ENCODE results near the gene SNCAIP.

SNCAIP gene

DNA sequence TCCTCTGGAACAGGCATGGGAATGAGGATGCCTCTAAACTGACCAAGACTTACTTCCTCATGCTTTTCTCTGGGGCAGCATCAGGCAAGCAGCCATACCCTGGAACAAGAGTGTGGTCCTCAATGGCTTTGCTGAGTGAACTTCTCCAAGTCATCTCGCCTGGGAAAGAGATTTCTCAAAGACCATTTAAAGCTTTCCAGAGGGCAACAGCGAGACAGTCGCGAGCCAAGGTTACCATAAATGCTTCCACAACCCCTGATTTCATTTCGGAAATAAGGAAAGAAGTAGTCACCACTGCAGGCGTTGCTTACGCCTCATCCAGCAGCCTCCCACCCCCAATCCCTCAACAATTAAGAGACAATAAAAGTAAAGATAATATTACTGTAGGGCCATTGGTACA, 1.1 kb upstream of the SNCAIP start:
- Histone ChIP-seq H3K27me3 (ENCODE audit: insufficient read depth, poor library complexity, severe bottlenecking) (peaks cover 5% of the 10 kb centered on the region), H3K4me3 (replicated peaks; ENCODE audit: insufficient read depth, low read length) (no peak overlapping the region), H3K27ac (replicated peaks) (no peak overlapping the region)
- TF ChIP-seq CTCF (IDR thresholded peaks at IDR 0.05; ENCODE audit: insufficient read depth, low read length) (no peak), SPI1 (IDR thresholded peaks at IDR 0.05; ENCODE audit: borderline replicate concordance, low read depth) (no peak), REST (IDR thresholded peaks at IDR 0.05; ENCODE audit: insufficient replicate concordance, low read depth) (no peak)
- no peak for DNase-seq (ENCODE audit: low read depth in 1 of 2, low spot score in 1 of 2)

DNA sequence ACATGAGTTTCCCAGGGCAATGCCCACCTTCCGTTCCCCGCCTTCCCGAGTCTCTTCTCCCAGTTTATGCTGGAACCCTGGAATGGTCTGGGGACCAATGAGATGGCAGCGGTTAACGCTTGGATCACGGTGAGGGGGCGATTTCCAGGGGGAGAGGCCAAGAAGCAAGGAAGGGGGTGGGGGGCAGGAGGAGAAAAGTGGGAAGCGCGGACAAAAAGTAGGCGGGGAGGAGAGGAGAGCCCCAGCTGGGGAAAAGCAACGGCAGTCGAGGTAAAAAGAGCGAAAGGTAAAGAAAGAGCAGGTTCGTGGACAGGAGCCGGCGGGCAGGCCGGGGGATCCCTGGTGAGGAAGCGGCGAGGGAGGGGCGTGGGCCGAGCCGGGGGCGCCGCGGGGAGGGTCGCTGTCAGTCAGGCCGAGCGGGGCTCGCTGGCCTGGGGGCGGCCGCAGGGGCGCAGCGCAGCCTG, 508 bp upstream of the SNCAIP start:
- peaks cover 5% of the 10 kb centered on the region for H3K27me3 ChIP-seq (ENCODE audit: insufficient read depth, poor library complexity, severe bottlenecking)
- H3K4me3 ChIP-seq (replicated peaks; ENCODE audit: insufficient read depth, low read length), result no peak overlapping the region
- DNase-seq (ENCODE audit: low read depth in 1 of 2, low spot score in 1 of 2), result no peak
- TF ChIP-seq GABPA (IDR thresholded peaks at IDR 0.05; ENCODE audit: low read depth), result no peak
- no peak for TF ChIP-seq POLR2AphosphoS5 (IDR thresholded peaks at IDR 0.05; ENCODE audit: low read depth)
- no peak for TF ChIP-seq CTCF (IDR thresholded peaks at IDR 0.05; ENCODE audit: insufficient read depth, low read length)
- TF ChIP-seq REST (IDR thresholded peaks at IDR 0.05; ENCODE audit: insufficient replicate concordance, low read depth), result no peak
- TF ChIP-seq SPI1 (IDR thresholded peaks at IDR 0.05; ENCODE audit: borderline replicate concordance, low read depth), result no peak
- no peak overlapping the region for H3K27ac ChIP-seq (replicated peaks)

GRCh38 chr5:122312591-122313406, 762 bp downstream of the SNCAIP start:
- peaks cover 5% of the 10 kb centered on the region for H3K27me3 ChIP-seq (ENCODE audit: insufficient read depth, poor library complexity, severe bottlenecking)
- no peak for DNase-seq (ENCODE audit: low read depth in 1 of 2, low spot score in 1 of 2)
- no peak overlapping the region for H3K27ac ChIP-seq (replicated peaks)
- TF ChIP-seq GABPA (IDR thresholded peaks at IDR 0.05; ENCODE audit: low read depth) (no peak), SPI1 (IDR thresholded peaks at IDR 0.05; ENCODE audit: borderline replicate concordance, low read depth) (no peak), REST (IDR thresholded peaks at IDR 0.05; ENCODE audit: insufficient replicate concordance, low read depth) (no peak), CTCF (IDR thresholded peaks at IDR 0.05; ENCODE audit: insufficient read depth, low read length) (no peak), POLR2AphosphoS5 (IDR thresholded peaks at IDR 0.05; ENCODE audit: low read depth) (no peak)
- H3K4me3 ChIP-seq (replicated peaks; ENCODE audit: insufficient read depth, low read length), result no peak overlapping the region
